ENCODE data around the gene INPP5D. TPM values are rescaled to one million over a fixed set of nuclear protein-coding genes. Genes with fewer than 3 reads are reported as not detected.
A peak's percentile ranks its signal among the peaks of the same experiment; 100 is the strongest.
"Not testable (repeated sequence)": the region's sequence is repeated elsewhere in the genome, so short reads cannot be mapped to it uniquely, and the experiment has no call there.

The INPP5D gene
- total RNA-seq, 2 donors from 2014 or later, result 163 to 184 TPM

DNA sequence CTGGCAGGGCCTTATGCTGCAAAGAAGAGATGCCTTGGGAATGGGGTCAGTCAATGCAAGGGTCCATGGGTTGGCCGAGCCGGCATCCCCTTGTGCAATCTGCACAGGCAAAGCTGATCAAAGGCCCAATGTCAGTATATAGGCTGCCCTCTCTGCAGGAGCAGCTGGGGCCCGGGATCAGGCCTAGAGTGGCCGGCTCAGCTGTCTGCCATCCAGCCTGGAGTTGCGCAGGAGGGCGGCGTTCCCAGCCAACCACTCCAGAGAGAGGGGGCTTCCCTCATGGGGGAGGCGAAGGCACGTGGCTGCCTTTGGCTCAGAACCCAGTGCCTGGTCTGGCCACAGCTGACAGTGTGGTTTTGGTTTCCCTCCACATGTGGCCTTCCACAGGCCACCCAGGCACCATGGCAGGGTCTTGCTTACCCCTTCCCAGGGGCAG, 3.9 kb downstream of the INPP5D start:
- H3K4me1 Mint-ChIP-seq, result peaks cover 52% of the 10 kb centered on the region
- ATAC-seq, result no peak

DNA sequence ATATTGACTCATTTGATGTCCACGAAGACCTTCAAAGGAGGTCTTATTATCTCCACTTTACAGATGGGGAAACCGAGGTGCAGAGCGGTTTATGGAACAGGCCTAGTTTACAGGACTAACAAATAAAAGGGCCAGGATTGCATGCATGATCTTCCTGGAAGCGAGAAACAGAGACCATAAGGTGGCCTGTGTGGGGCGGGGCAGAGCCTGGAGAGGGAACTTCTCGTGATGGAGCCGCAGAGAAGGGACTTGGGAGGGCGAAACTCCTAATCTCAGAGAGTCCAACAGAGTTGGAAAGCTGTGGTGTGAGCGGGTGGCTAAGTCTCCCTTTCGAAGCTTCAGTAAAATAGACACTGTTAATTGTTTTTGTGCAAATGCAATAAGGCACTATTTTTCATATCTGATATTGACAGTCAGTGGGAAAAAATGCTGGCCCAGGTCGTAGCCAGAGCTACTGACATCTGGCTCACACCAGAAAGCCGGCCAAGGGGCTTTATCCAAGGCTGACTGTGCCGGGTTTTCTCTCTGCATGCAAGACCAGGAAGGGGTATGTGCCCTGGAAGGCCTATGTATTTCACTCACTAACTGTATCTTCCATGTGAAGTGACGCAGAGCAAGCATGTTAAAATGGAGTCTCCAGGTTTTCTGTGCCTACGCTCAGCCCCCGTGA, 4.5 kb downstream of the INPP5D start:
- no peak for DNase-seq
- no peaks in the 10 kb centered on the region for H3K27me3 Mint-ChIP-seq
- peaks cover 53% of the 10 kb centered on the region for H3K4me1 Mint-ChIP-seq
- ATAC-seq, result no peak
- H3K27ac Mint-ChIP-seq, result peak overlapping the region; percentile 96
- peak overlapping the region; percentile 63 for H3K4me3 Mint-ChIP-seq
- H3K9me3 ChIP-seq (ENCODE audit: control insufficient read depth, low read length, poor library complexity, severe bottlenecking), result no peaks in the 10 kb centered on the region
- peaks cover 4% of the 10 kb centered on the region for H3K36me3 Mint-ChIP-seq (ENCODE audit: low read depth)

More for the DNA sequence above, 3.9 kb downstream of the INPP5D start:
- H3K9me3 ChIP-seq (ENCODE audit: control insufficient read depth, low read length, poor library complexity, severe bottlenecking), result no peaks in the 10 kb centered on the region
- peak overlapping the region; percentile 96 for H3K27ac Mint-ChIP-seq
- DNase-seq, result no peak
- H3K27me3 Mint-ChIP-seq, result no peaks in the 10 kb centered on the region
- H3K4me3 Mint-ChIP-seq, result peak overlapping the region; percentile 91
- peaks cover 4% of the 10 kb centered on the region for H3K36me3 Mint-ChIP-seq (ENCODE audit: low read depth)

DNA sequence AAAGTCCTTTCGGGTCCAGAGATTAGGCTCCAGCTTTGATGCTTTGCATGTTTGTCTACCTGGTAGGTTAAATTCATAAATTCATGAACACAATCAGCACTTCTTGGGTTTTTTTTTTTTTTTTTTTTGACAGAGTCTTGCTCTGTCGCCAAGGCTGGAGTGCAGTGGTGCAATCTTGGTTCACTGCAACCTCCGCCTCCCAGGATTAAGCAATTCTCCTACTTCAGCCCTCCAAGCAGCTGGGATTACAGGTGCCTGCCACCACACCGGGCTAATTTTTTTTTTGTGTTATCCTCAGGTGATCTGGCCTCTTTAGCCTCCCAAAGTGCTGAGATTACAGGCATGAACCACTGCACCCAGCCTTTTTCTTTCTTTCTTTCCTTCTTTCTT, 5.1 kb downstream of the INPP5D start:
- H3K36me3 Mint-ChIP-seq (ENCODE audit: low read depth), result not testable (repeated sequence)

DNA sequence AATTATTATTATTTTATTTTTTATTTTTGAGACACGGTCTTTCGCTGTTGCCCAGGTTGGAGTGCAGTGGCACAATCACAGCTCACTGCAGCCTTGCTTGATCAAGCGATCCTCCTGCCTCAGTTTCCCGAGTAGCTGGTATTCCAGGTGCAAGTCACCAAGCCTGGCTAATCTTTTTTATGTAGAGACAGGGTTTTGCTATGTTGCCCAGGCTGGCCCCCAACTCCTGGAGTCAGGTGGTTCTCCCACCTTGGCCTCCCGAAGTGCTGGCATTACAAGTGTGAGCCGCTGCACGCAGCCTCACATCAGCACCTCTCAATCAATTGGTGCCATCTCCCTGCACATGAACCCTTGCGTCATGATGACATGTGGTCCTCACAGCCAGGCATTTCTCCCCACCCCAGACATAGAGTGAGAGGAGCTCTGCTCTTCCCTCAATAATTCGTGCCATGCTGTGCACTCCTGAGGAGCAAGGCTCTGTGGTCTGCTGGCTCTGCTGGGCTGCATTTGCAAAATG, 5.9 kb downstream of the INPP5D start:
- peak overlapping the region; percentile 77 for H3K27ac Mint-ChIP-seq
- ATAC-seq (no peak), DNase-seq (no peak)
- peaks cover 48% of the 10 kb centered on the region for H3K4me1 Mint-ChIP-seq
- H3K36me3 Mint-ChIP-seq (ENCODE audit: low read depth), result peaks cover 4% of the 10 kb centered on the region
- no peak overlapping the region for H3K4me3 Mint-ChIP-seq
- no peaks in the 10 kb centered on the region for H3K9me3 ChIP-seq (ENCODE audit: control insufficient read depth, low read length, poor library complexity, severe bottlenecking)
- no peaks in the 10 kb centered on the region for H3K27me3 Mint-ChIP-seq

More for the DNA sequence above, 5.1 kb downstream of the INPP5D start:
- Mint-ChIP-seq H3K4me1 (peaks cover 52% of the 10 kb centered on the region), H3K27ac (peak overlapping the region; percentile 77)
- not testable (repeated sequence) for DNase-seq; H3K4me3 Mint-ChIP-seq; ATAC-seq; H3K27me3 Mint-ChIP-seq; H3K9me3 ChIP-seq (ENCODE audit: control insufficient read depth, low read length, poor library complexity, severe bottlenecking)

DNA sequence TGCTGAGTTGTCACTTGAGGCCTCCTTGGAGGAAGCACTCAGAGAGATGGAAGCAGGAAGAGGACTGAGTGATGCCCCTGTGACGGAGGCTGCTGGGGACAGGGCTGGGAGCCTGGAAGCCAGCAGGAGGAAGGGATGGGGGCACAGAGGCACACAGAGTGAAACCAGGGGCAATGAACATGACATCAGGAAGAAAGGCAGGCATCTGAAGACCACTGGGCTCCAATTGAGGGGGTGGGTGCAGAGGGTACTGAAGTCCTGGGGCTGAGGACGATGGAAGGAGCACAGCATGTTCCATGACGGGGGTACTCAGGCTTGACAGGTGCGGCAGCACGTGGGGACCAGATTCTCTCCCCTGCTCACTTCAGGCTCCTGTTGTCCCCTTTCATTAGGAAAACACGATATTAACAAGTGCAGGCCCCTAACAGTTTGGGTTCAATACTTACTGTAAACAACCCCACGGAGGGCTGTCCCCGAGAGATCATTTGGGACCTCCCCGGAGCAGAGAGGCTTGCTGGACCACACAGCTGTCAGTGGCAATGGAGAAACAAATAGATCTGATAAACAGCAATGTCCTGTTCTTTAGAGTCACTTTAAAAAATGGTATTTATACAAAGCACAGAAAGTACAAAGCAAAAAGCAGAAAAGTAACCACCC, 8.7 kb downstream of the INPP5D start:
- no peaks in the 10 kb centered on the region for H3K9me3 ChIP-seq (ENCODE audit: control insufficient read depth, low read length, poor library complexity, severe bottlenecking)
- ATAC-seq (no peak), DNase-seq (no peak)
- no peaks in the 10 kb centered on the region for H3K27me3 Mint-ChIP-seq
- H3K4me1 Mint-ChIP-seq, result peaks cover 35% of the 10 kb centered on the region
- H3K36me3 Mint-ChIP-seq (ENCODE audit: low read depth), result peaks cover 7% of the 10 kb centered on the region
- H3K27ac Mint-ChIP-seq, result peak overlapping the region; percentile 89
- H3K4me3 Mint-ChIP-seq, result peak overlapping the region; percentile 77

DNA sequence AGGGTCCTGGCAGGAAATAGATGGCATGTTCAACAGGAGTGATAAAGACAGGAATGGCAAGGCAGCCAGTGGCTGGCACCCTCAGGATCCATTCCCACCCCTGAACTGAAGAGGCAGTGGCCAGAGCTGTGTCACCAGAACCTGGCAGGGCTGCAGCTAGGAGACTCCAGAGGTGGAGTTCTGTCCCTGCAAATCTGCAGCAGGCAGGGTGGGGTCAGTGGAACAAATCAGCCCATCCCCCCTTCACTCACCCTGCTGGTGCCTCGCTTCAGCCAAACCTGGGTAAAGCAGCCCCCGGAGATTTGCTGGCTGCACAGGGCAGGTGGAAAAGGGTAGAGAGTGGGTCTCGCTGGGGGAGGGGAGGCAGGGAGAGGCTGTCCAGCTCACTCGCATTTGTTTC, 12.7 kb downstream of the INPP5D start:
- Mint-ChIP-seq H3K4me1 (peaks cover 29% of the 10 kb centered on the region), H3K27ac (no peak overlapping the region), H3K4me3 (no peak overlapping the region), H3K27me3 (no peaks in the 10 kb centered on the region), H3K36me3 (ENCODE audit: low read depth) (peaks cover 7% of the 10 kb centered on the region)
- ATAC-seq, result no peak
- H3K9me3 ChIP-seq (ENCODE audit: control insufficient read depth, low read length, poor library complexity, severe bottlenecking), result no peaks in the 10 kb centered on the region
- no peak for DNase-seq

DNA sequence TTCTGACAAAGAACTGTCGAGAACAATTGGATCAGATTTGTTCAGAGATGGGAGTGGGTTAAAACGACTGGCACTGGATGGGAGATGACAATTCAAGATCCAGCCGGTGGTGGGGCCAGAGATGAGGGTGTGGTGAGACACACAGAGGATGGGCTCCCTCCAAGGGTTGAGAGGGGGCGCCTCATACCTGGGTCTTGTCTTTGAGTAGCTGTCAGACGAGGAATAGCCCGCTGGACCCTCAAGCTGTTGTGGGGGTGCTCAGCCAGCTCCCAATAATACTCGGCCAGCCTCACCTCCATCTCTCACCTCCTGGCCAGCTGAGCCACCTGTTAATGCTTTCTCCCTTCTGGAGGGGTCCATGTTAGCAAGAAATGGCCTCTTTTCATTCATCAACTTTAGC, 14.0 kb downstream of the INPP5D start:
- Mint-ChIP-seq H3K4me1 (peaks cover 31% of the 10 kb centered on the region), H3K36me3 (ENCODE audit: low read depth) (peaks cover 5% of the 10 kb centered on the region), H3K27ac (no peak overlapping the region), H3K4me3 (no peak overlapping the region), H3K27me3 (no peaks in the 10 kb centered on the region)
- ATAC-seq, result no peak
- H3K9me3 ChIP-seq (ENCODE audit: control insufficient read depth, low read length, poor library complexity, severe bottlenecking), result no peaks in the 10 kb centered on the region
- DNase-seq, result no peak

DNA sequence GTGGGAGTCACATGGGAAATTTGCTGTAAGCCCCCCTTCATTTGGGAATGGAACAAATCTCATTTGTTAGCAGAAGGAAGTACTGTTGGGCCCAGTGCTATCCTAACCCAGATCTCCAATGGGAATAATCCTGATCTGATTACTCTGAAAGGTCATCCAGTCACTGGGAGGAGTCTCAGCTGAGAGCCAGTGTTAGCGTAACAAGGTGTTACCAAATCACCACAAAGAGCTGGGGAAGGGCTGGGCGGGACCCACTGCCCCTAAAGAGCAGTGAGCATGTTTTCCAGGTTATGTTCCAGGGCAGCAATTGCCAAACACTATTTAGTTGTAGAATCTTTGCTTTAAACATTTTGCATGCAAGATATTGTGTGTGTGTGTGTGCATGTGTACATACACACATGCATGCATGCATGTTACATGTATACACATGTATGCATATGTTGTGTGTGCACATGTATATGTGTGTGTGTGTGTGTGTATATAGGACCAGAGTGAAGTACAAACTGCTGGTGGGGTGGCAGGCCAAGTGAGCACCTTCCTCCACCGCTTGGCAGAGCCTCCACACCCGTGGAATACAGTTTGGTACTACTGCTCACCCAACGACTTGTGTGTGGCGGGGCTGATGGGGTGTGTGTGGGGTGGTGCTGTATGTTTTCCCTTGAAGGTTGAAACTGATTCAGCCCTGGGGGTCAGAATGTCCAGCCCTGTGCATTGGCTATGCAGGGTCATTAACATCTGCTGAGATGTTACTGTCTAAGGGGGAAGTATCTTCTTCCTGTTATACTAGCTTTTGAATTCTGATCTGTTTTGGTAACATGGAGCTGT, 15.2 kb downstream of the INPP5D start:
- peaks cover 35% of the 10 kb centered on the region for H3K4me1 Mint-ChIP-seq
- H3K27me3 Mint-ChIP-seq, result no peaks in the 10 kb centered on the region
- DNase-seq, result no peak
- ATAC-seq, result peak; percentile 56
- H3K36me3 Mint-ChIP-seq (ENCODE audit: low read depth), result peaks cover 11% of the 10 kb centered on the region
- no peaks in the 10 kb centered on the region for H3K9me3 ChIP-seq (ENCODE audit: control insufficient read depth, low read length, poor library complexity, severe bottlenecking)
- H3K4me3 Mint-ChIP-seq, result no peak overlapping the region
- no peak overlapping the region for H3K27ac Mint-ChIP-seq

DNA sequence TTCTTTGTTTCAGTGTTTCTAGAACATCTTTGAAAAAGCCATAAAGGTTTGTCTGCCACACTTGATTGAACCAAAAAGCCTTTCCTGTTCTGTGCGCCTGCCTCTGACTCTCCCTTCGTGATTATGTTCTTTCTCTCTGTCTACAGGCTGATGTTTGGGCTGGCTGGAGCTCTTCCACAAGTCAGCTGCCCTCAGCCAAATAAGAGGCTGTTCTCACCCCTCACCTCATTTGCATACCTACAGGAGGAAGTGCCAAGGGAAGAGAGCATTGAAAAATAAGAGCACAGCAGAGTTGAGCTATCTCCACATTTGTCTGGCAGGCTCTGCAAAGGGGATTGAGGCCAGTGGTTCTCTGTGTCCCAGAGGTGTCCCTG, 15.8 kb downstream of the INPP5D start:
- Mint-ChIP-seq H3K36me3 (ENCODE audit: low read depth) (peaks cover 13% of the 10 kb centered on the region), H3K27me3 (no peaks in the 10 kb centered on the region), H3K4me1 (peaks cover 41% of the 10 kb centered on the region), H3K4me3 (no peak overlapping the region), H3K27ac (no peak overlapping the region)
- ATAC-seq, result peak; percentile 75
- DNase-seq, result no peak
- no peaks in the 10 kb centered on the region for H3K9me3 ChIP-seq (ENCODE audit: control insufficient read depth, low read length, poor library complexity, severe bottlenecking)

DNA sequence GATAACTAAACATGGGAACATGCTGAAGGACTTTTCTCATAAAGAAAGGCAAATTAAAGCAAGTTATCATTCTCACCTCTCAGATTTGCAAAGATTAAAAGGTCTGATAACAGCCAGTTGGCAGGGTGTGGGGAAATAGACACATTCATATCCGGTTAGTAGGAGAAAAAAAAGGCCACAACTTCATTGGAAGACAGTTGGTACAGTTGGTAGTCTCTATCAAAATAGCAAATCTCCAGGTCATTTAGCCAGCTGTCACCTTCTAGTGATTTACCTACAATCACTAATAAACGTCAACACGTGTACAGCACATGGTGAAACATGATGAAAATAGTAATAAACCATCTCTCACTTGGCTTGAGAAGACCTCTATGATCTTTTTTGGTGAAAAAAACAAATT, 16.6 kb downstream of the INPP5D start:
- H3K27me3 Mint-ChIP-seq, result no peaks in the 10 kb centered on the region
- no peak overlapping the region for H3K4me3 Mint-ChIP-seq
- H3K36me3 Mint-ChIP-seq (ENCODE audit: low read depth), result peaks cover 12% of the 10 kb centered on the region
- H3K9me3 ChIP-seq (ENCODE audit: control insufficient read depth, low read length, poor library complexity, severe bottlenecking), result no peaks in the 10 kb centered on the region
- ATAC-seq, result peak; percentile 17
- peaks cover 47% of the 10 kb centered on the region for H3K4me1 Mint-ChIP-seq
- DNase-seq, result no peak
- no peak overlapping the region for H3K27ac Mint-ChIP-seq

DNA sequence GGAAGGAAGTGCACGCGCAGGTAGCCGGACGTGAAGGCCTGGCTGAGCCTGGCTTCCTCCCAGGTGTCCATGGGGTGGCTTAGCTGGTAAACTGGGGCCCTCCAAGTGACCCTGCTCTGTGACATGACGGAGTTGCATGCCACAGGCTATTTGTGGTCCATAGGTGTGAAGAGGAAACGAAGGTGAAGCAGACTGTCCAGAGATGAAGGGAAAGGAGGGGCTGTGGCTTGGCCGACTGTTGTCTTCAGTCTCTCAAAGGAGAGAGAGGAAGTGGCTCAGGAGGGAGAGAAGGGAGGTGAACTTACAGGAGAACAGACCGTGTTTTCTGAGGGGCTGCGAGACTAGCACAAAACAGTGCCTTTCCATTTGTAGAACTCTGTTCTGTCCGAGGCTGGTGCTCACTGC, 19.3 kb downstream of the INPP5D start:
- peak; percentile 8 for ATAC-seq

DNA sequence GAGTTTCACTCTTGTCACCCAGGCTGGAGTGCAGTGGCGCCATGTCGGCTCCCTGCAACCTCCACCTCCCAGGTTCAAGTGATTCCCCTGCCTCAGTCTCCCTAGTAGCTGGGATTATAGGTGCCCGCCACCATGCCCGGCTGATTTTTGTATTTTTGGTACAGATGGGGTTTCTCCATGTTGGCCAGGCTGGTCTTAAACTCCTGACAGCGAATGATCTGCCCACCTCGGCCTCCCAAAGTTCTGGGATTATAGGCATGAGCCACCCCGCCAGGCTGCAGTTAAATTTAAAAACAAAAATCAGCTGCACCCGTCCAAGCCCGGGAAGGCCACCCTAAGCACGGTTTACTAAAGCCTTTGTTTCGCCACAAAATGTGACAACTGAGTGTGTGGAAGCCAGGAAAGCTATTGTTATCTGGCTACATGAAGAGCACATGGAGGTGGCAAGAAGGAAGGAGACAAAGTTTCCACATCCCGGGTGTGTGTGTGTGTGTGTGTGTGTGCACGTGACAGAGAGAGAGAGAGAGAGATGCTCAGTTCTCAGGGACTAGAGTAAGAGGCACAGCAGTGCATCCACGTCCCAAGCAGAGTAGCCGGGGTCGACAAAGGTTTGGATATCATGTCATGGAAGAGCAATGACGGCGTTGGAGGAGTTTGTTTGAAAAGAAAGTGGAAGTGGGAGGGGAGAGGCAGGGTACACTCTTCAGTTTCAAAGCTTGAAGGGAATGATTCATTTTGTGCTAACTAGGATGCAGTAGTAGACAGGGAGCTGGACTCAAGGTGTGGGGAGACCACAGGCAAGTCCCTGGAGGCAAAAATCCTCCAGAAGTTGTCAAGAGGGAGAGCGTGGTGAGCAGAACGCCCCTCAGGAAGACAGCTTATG, 20.1 kb downstream of the INPP5D start:
- peak overlapping the region; percentile 99 for H3K27ac Mint-ChIP-seq
- peaks cover 10% of the 10 kb centered on the region for H3K36me3 Mint-ChIP-seq (ENCODE audit: low read depth)
- H3K9me3 ChIP-seq (ENCODE audit: control insufficient read depth, low read length, poor library complexity, severe bottlenecking), result no peaks in the 10 kb centered on the region
- no peaks in the 10 kb centered on the region for H3K27me3 Mint-ChIP-seq
- no peak for ATAC-seq
- peak overlapping the region; percentile 90 for H3K4me3 Mint-ChIP-seq
- DNase-seq, result no peak
- H3K4me1 Mint-ChIP-seq, result peaks cover 69% of the 10 kb centered on the region

More for the DNA sequence above, 19.3 kb downstream of the INPP5D start:
- DNase-seq, result no peak
- peaks cover 65% of the 10 kb centered on the region for H3K4me1 Mint-ChIP-seq
- peak overlapping the region; percentile 99 for H3K27ac Mint-ChIP-seq
- no peaks in the 10 kb centered on the region for H3K9me3 ChIP-seq (ENCODE audit: control insufficient read depth, low read length, poor library complexity, severe bottlenecking)
- H3K36me3 Mint-ChIP-seq (ENCODE audit: low read depth), result peaks cover 10% of the 10 kb centered on the region
- no peaks in the 10 kb centered on the region for H3K27me3 Mint-ChIP-seq
- H3K4me3 Mint-ChIP-seq, result peak overlapping the region; percentile 88

Measured in T-helper 17 cell (primary cell).